A673 (cell line): ENCODE results near the gene NUP43.

Source experiments
- CTCF ChIP-seq: fragments of 300-800, 200-600 bp; sonication (generic); conservative IDR thresholded peaks from 2 replicates; pipeline ENCODE4 v1.5.1; 2017; ENCODE audit warnings: low read depth, mild to moderate bottlenecking, antibody characterized with exemption, low read length, moderate library complexity, mixed read lengths
- EZH2 ChIP-seq: fragments of 200-600 bp; sonication (generic); IDR thresholded peaks from 2 replicates; pipeline ENCODE4 v1.6.1; 2017; ENCODE audit warnings: borderline replicate concordance, low read depth, mild to moderate bottlenecking, mixed read lengths, antibody characterized with exemption, low read length; ENCODE audit not compliant: poor library complexity, severe bottlenecking

GRCh38 chr6:149766156-149766769 is 19.9 kb upstream of the NUP43 start:
- TF ChIP-seq EZH2: no peak
- TF ChIP-seq CTCF: no peak
